Adrenal gland (tissue), 12 donors: Measurements from ENCODE around the gene FGD6. TPM values are rescaled to one million over a fixed set of nuclear protein-coding genes. Genes with fewer than 3 reads are reported as not detected.

Experiments
- DNase-seq, 7 donors: peaks; one replicate each; pipeline ENCODE4 v3.0.0-alpha.2; 2019 to 2020
- H3K27ac ChIP-seq, 5 donors: fragments of 200-600 bp; sonication (generic) in 4 of 5; 1 replicate in 3 of 5; 2 replicates in 2 of 5; pipeline versions ENCODE4 v1.5.1 to v1.8.0; 2016 to 2020; ENCODE audit warnings: mild to moderate bottlenecking in 1 of 5
- H3K27me3 ChIP-seq: fragments of 200-600 bp; 2 replicates; pipeline ENCODE4 v1.8.0; 2021
- H3K36me3 ChIP-seq, 2 donors: fragments of 200-600 bp; replicated peaks in 1 of 2; 1 replicate in 1 of 2; 2 replicates in 1 of 2; pipeline versions ENCODE4 v1.5.1 to v1.8.0; 2018 to 2022
- H3K4me1 ChIP-seq, 2 donors: fragments of 200-600 bp; replicated peaks in 1 of 2; 1 replicate in 1 of 2; 2 replicates in 1 of 2; pipeline versions ENCODE4 v1.5.1 to v1.8.0; 2018 to 2021
- H3K4me3 ChIP-seq, 4 donors: fragments of 200-600 bp; sonication (generic) in 3 of 4; one replicate each; pipeline ENCODE4 v1.5.1; 2016 to 2018
- H3K9me3 ChIP-seq, 3 donors: fragments of 200-600 bp; sonication (generic) in 1 of 3; replicated peaks in 1 of 3; 1 replicate in 2 of 3; 2 replicates in 1 of 3; pipeline versions ENCODE4 v1.5.1 to v1.8.0; 2016 to 2021
- POLR2A ChIP-seq, 2 donors: fragments of 450-650 bp; IDR thresholded peaks; one replicate each; pipeline ENCODE4 v1.6.1; 2017; ENCODE audit warnings: antibody characterized with exemption in 2 of 2, mild to moderate bottlenecking in 2 of 2, moderate library complexity in 1 of 2
- WGBS, 4 donors: extraction: QIAGEN DNeasy Blood & Tissue Kit in 2 of 4; methylation state at CpG; one replicate each; pipeline versions ENCODE4 v1.1.5 to v1.1.7; 2013 to 2017; 5-methylcytosine and 5-hydroxymethylcytosine counted together
- intact Hi-C, 2 donors: fragments of 100-400 bp; cut with DNase I; formaldehyde crosslinking; loops; one replicate each; pipeline versions ENCODE4 v1.14.1 to v1.15.0; 2022 to 2023
- polyA plus RNA-seq, 3 donors: library from polyadenylated mRNA; stranded (reverse); fragments of 200-250 nt in 2 of 3; fragments of 350-450 nt in 1 of 3; fragmentation: Illumina TruSeq in 1 of 3; extraction: RNeasy Lipid Tissue Mini Kit (QIAGEN cat#74804) in 1 of 3; gene quantifications; one replicate each; pipeline ENCODE4 v1.2.3, GENCODE V29; 2013 to 2014
- total RNA-seq, 9 donors: library from RNA; depleted of rRNA in 4 of 9; stranded (reverse); fragments of >200 nt in 4 of 9; fragments of 120-200 nt in 1 of 9; fragmentation: NEBNext Ultra II Directional in 1 of 9; extraction: Animal tissue kit (Norgen Biotek cat#: 25700) in 1 of 9; gene quantifications; one replicate each; pipeline versions ENCODE4 v1.1.0 to v1.2.4, GENCODE V29; 2013 to 2023
- TF ChIP-seq, protein P1 (sequence below), 6 experiments: fragments of 450-650 bp in 4 of 6; fragments of 200-600 bp in 2 of 6; sonication (generic) in 1 of 6; IDR thresholded peaks; 1 replicate in 5 of 6; 2 replicates in 1 of 6; pipeline versions ENCODE4 v1.5.1 to v1.8.0; 2016 to 2021; ENCODE audit warnings: antibody characterized with exemption in 6 of 6, mild to moderate bottlenecking in 2 of 6, moderate library complexity in 1 of 6
- donor health status: healthy with polysubstance abuse.
- donor health status: Bipolar disorder and iron deficiency.
- donor health status: DM: yes; HTN: yes; CAD: no.
- donor health status: DM: no; HTN: no; CAD: no.
- donor health status: DM: no; HTN: no; CAD: no.
- donor health status: DM: yes; HTN: yes; CAD: no.

Gene FGD6
- total and polyA plus RNA-seq, 12 donors, result 2.3 to 33.9 (median 18.1) TPM

DNA sequence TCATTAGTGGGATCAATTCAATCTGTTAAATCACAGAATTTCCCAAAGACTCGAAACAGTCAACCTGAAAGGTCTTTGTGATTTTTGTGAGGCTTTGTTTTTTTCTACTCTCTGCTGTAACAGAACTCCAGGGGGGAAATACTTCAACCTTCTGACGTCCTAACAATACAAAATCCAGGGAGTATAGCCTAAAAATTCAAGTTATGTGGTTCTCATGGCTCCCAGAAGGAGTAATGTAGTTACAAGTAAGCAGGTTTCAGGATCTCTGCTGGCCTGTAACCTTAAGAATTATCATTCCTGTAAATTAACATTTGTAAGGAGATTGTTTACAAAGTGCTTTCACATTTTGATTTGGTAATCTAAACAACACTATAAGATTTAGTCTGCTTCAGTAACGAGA lies 40.3 kb upstream of the FGD6 start:
- WGBS, 4 donors, result 92 to 94% (median 92%) methylated on average over 3 of the region's 3 CpGs
- Histone ChIP-seq H3K4me3 (no peak overlapping the region), H3K4me1 (peaks cover 0 to 4% of the 10 kb centered on the region in 2 donors), H3K36me3 (peaks cover 0 to 51% of the 10 kb centered on the region in 2 donors), H3K27me3 (no peaks in the 10 kb centered on the region), H3K27ac (no peak overlapping the region), H3K9me3 (no peaks in the 10 kb centered on the region)
- intact Hi-C loops, result no loop called here
- TF ChIP-seq, protein P1, sequence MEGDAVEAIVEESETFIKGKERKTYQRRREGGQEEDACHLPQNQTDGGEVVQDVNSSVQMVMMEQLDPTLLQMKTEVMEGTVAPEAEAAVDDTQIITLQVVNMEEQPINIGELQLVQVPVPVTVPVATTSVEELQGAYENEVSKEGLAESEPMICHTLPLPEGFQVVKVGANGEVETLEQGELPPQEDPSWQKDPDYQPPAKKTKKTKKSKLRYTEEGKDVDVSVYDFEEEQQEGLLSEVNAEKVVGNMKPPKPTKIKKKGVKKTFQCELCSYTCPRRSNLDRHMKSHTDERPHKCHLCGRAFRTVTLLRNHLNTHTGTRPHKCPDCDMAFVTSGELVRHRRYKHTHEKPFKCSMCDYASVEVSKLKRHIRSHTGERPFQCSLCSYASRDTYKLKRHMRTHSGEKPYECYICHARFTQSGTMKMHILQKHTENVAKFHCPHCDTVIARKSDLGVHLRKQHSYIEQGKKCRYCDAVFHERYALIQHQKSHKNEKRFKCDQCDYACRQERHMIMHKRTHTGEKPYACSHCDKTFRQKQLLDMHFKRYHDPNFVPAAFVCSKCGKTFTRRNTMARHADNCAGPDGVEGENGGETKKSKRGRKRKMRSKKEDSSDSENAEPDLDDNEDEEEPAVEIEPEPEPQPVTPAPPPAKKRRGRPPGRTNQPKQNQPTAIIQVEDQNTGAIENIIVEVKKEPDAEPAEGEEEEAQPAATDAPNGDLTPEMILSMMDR (IDR thresholded peaks at IDR 0.05), result no peak
- TF ChIP-seq POLR2A (IDR thresholded peaks at IDR 0.05), result no peak
- no peak for DNase-seq

GRCh38 chr12:95253386-95253785 lies 36.1 kb upstream of the FGD6 start:
- no peaks in the 10 kb centered on the region for H3K9me3 ChIP-seq
- TF ChIP-seq, protein P1 (IDR thresholded peaks at IDR 0.05), result no peak
- no peak for TF ChIP-seq POLR2A (IDR thresholded peaks at IDR 0.05)
- intact Hi-C loops, result no loop called here
- H3K36me3 ChIP-seq, result peaks cover 0 to 53% of the 10 kb centered on the region in 2 donors
- H3K27ac ChIP-seq, result no peak overlapping the region
- no peak for DNase-seq
- H3K4me1 ChIP-seq, result peaks cover 0 to 24% of the 10 kb centered on the region in 2 donors
- no peak overlapping the region for H3K4me3 ChIP-seq
- H3K27me3 ChIP-seq, result no peaks in the 10 kb centered on the region

DNA sequence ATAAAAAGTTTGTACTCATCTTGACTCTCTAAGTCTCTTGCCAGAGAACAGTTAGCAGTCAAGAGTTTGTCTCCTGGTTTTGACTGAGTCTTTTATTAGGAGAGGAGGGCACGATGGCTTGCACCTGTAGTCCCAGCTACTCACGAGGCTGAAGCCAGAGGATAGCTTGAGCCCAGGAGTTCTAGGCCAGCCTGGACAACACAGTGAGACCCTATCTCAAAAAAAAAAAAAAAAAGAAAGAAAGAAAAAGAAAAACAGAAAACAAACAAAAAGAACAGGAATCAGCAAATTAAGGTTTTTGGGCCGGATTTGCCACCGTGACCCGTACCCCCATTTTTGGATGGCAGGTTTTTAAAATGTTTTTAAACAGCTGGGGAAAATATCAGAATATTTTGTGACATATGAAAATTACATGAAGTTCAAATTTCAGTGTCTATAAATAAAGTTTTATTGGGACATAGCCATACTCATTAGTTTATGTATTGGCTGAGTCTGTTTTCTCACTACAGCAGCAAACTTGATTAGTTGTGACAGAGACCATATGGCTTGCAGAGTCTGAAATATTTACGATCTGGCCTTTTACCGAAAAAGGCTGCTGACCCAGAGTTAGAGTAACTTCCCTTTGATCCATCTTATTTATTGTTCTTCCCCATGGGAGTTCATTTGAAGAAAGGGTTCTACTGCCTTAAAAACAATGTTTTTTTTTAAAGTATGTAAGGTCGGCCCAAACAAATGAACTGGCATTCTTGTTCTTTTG lies 31.5 kb upstream of the FGD6 start:
- DNase-seq, result no peak
- Histone ChIP-seq H3K9me3 (no peaks in the 10 kb centered on the region), H3K4me1 (peaks cover 0 to 37% of the 10 kb centered on the region in 2 donors), H3K36me3 (peaks cover 0 to 20% of the 10 kb centered on the region in 2 donors), H3K4me3 (no peak overlapping the region), H3K27ac (no peak overlapping the region), H3K27me3 (no peaks in the 10 kb centered on the region)
- intact Hi-C loops, result no loop called here
- TF ChIP-seq POLR2A (IDR thresholded peaks at IDR 0.05), result no peak
- TF ChIP-seq, protein P1 (IDR thresholded peaks at IDR 0.05), result no peak
- WGBS, 4 donors, result 76 to 86% (median 83%) methylated on average over 8 of the region's 8 CpGs

GRCh38 chr12:95248095-95248494 lies 30.8 kb upstream of the FGD6 start:
- no peaks in the 10 kb centered on the region for H3K9me3 ChIP-seq
- no peaks in the 10 kb centered on the region for H3K27me3 ChIP-seq
- H3K4me3 ChIP-seq, result no peak overlapping the region
- peaks cover 0 to 13% of the 10 kb centered on the region in 2 donors for H3K36me3 ChIP-seq
- H3K4me1 ChIP-seq, result peaks cover 0 to 37% of the 10 kb centered on the region in 2 donors
- WGBS, 4 donors, result 82 to 96% (median 91%) methylated on average over 1 of the region's 1 CpG
- no peak for TF ChIP-seq POLR2A (IDR thresholded peaks at IDR 0.05)
- TF ChIP-seq, protein P1 (IDR thresholded peaks at IDR 0.05), result no peak
- H3K27ac ChIP-seq, result no peak overlapping the region
- DNase-seq, result no peak
- intact Hi-C loops, result no loop called here
